Endothelial cell of umbilical vein (primary cell): Measurements from ENCODE around the gene SYNGAP1. TPM values are rescaled to one million over a fixed set of nuclear protein-coding genes. Genes with fewer than 3 reads are reported as not detected.

Experiments
- BruUV-seq: library from RNA; stranded (reverse); fragments of 400-500 nt; replicated peaks from 2 replicates; lab custom pipeline; 2021; lab: Mats Ljungman, UMichigan
- CTCF ChIA-PET: fragments of 300-600, 350-600 bp; sonication (Branson Sonifier 250); formaldehyde crosslinking; loops from one replicate; lab custom pipeline; 2021; ENCODE audit warnings: antibody characterized with exemption, inconsistent platforms; lab: Charles Lee
- POLR2A ChIA-PET: fragments of 300-600, 350-600 bp; sonication (Branson Sonifier 250); formaldehyde crosslinking; loops from one replicate; lab custom pipeline; 2021; ENCODE audit warnings: antibody characterized with exemption, inconsistent platforms; lab: Charles Lee
- DNase-seq: peaks from one replicate; pipeline ENCODE4 v3.0.0-alpha.2; 2011; ENCODE audit warnings: low read depth, low spot score
- FAIRE-seq: peaks from 2 replicates; lab custom pipeline; 2011; peaks lifted over from hg19 to GRCh38; lab: Jason Lieb, UNC
- H2AFZ ChIP-seq: 2 replicates; pipeline ENCODE4 v1.6.0; 2012; ENCODE audit warnings: low read depth, low read length, control low read depth, inconsistent platforms
- H3K27ac ChIP-seq: 2 replicates; pipeline ENCODE4 v1.5.1; 2011; ENCODE audit warnings: low read depth, mild to moderate bottlenecking, control low read depth, low read length, moderate library complexity; ENCODE audit not compliant: insufficient read depth
- H3K27me3 ChIP-seq, 2 experiments: 2 replicates each; pipeline versions ENCODE4 v1.6.0 to v1.6.1; 2011; ENCODE audit warnings: low read length in 2 of 2, mixed read lengths in 1 of 2; ENCODE audit not compliant: control insufficient read depth in 2 of 2, insufficient read depth in 2 of 2
- H3K36me3 ChIP-seq, 2 experiments: 2 replicates in 1 of 2; 3 replicates in 1 of 2; pipeline ENCODE4 v1.5.1; 2011; ENCODE audit warnings: low read length in 2 of 2, mild to moderate bottlenecking in 1 of 2, moderate library complexity in 1 of 2; ENCODE audit not compliant: control insufficient read depth in 2 of 2, insufficient read depth in 2 of 2; ENCODE audit errors: extremely low read depth in 1 of 2
- H3K4me1 ChIP-seq: 3 replicates; pipeline ENCODE4 v1.5.1; 2011; ENCODE audit warnings: mild to moderate bottlenecking, low read length; ENCODE audit not compliant: control insufficient read depth, insufficient read depth; ENCODE audit errors: extremely low read depth
- H3K4me2 ChIP-seq: 2 replicates; pipeline ENCODE4 v1.6.1; 2011; ENCODE audit warnings: low read length, control low read depth, mixed read lengths; ENCODE audit not compliant: insufficient read depth
- H3K4me3 ChIP-seq, 3 experiments: fragments of 200-600 bp in 1 of 3; sonication (generic), shearing (Covaris generic) in 1 of 3; replicated peaks in 1 of 3; 2 replicates each; pipeline ENCODE4 v1.5.1; 2011 to 2016; ENCODE audit warnings: control low read depth in 3 of 3, low read length in 3 of 3, mild to moderate bottlenecking in 2 of 3, inconsistent platforms in 1 of 3, low read depth in 1 of 3, moderate library complexity in 1 of 3; ENCODE audit not compliant: insufficient read depth in 1 of 3
- H3K79me2 ChIP-seq: 2 replicates; pipeline ENCODE4 v1.6.0; 2012; ENCODE audit warnings: low read length, inconsistent platforms; ENCODE audit not compliant: control insufficient read depth, insufficient read depth
- H3K9ac ChIP-seq: replicated peaks from 2 replicates; pipeline ENCODE3; 2011; ENCODE audit warnings: low read length, control low read depth; ENCODE audit not compliant: insufficient read depth; ENCODE audit errors: extremely low read depth
- H3K9me1 ChIP-seq: replicated peaks from 3 replicates; pipeline ENCODE4 v1.6.0; 2011; ENCODE audit warnings: mild to moderate bottlenecking, low read length; ENCODE audit not compliant: control insufficient read depth, insufficient read depth; ENCODE audit errors: extremely low read depth
- H3K9me3 ChIP-seq: replicated peaks from 2 replicates; pipeline ENCODE4 v1.5.1; 2012; ENCODE audit warnings: low read length, inconsistent platforms; ENCODE audit not compliant: control insufficient read depth, insufficient read depth
- H4K20me1 ChIP-seq: replicated peaks from 2 replicates; pipeline ENCODE3; 2011; ENCODE audit warnings: mild to moderate bottlenecking, low read length; ENCODE audit not compliant: control insufficient read depth, insufficient read depth; ENCODE audit errors: extremely low read depth
- EZH2 ChIP-seq: IDR thresholded peaks from 2 replicates; pipeline ENCODE4 v1.6.1; 2012; ENCODE audit warnings: borderline replicate concordance, low read depth, mild to moderate bottlenecking, moderate library complexity, low read length, inconsistent platforms; ENCODE audit not compliant: severe bottlenecking
- FOS ChIP-seq: IDR thresholded peaks from 2 replicates; pipeline ENCODE4 v1.6.1; 2011; ENCODE audit warnings: mild to moderate bottlenecking, low read length, moderate library complexity, borderline replicate concordance; ENCODE audit not compliant: insufficient read depth
- GATA2 ChIP-seq: IDR thresholded peaks from 2 replicates; pipeline ENCODE4 v1.7.0; 2011; ENCODE audit warnings: low read depth, mild to moderate bottlenecking, moderate library complexity, mixed read lengths, low read length; ENCODE audit not compliant: insufficient read length, insufficient read depth
- JUN ChIP-seq: IDR thresholded peaks from 2 replicates; pipeline ENCODE4 v1.6.1; 2011; ENCODE audit warnings: borderline replicate concordance, low read depth; ENCODE audit not compliant: insufficient read length, insufficient read depth
- MYC ChIP-seq: IDR thresholded peaks from one replicate; pipeline ENCODE4 v1.6.1; 2011; ENCODE audit warnings: mild to moderate bottlenecking, low read depth, low read length
- POLR2A ChIP-seq: IDR thresholded peaks from 2 replicates; pipeline ENCODE4 v1.6.1; 2012; ENCODE audit warnings: low read depth, mild to moderate bottlenecking, control low read depth, low read length
- POLR2AphosphoS5 ChIP-seq: IDR thresholded peaks from 2 replicates; pipeline ENCODE4 v1.6.1; 2012; ENCODE audit warnings: low read depth, mild to moderate bottlenecking, control low read depth, low read length, moderate library complexity; ENCODE audit not compliant: insufficient read depth
- dilution Hi-C: fragments of 300-500 bp; cut with MboI; formaldehyde crosslinking; loops from one replicate; pipeline ENCODE4 v1.15.0; 2019; ENCODE audit warnings: low sequenced_read_pairs; ENCODE audit not compliant: extremely low pct_ligation_motif_present
- intact Hi-C: fragments of 100-400 bp; cut with micrococcal nuclease; formaldehyde crosslinking; loops from one replicate; pipeline ENCODE4 v1.10.0; 2022
- polyA plus RNA-seq, 4 experiments: library from polyadenylated mRNA; depleted of rRNA in 3 of 4; stranded (reverse) in 3 of 4; unstranded in 1 of 4; fragments of >200 nt; gene quantifications; 2 replicates each; pipeline versions ENCODE4 v1.2.1 to v1.2.3, GENCODE V29; 2011 to 2012; ENCODE audit warnings: missing spikeins in 1 of 4
- total RNA-seq: library from RNA; stranded (reverse); gene quantifications from 2 replicates; pipeline ENCODE4 v1.2.3, GENCODE V29; 2021
- TF ChIP-seq, protein P1 (sequence below), 2 donors: IDR thresholded peaks; 1 replicate in 1 of 2; 2 replicates in 1 of 2; pipeline ENCODE4 v1.5.1; 2011; ENCODE audit warnings: low read length in 2 of 2, mild to moderate bottlenecking in 2 of 2, moderate library complexity in 2 of 2, control low read depth in 1 of 2, inconsistent platforms in 1 of 2, low read depth in 1 of 2; ENCODE audit not compliant: insufficient read depth in 1 of 2; ENCODE audit errors: extremely low read depth in 1 of 2
- TF ChIP-seq, protein P2 (sequence below): IDR thresholded peaks from 2 replicates; pipeline ENCODE4 v1.6.1; 2011; ENCODE audit not compliant: insufficient read depth, insufficient read length

Gene SYNGAP1
- total and polyA plus RNA-seq, 2 donors (not counting 3 experiments of a cell fraction or from before 2014, with no cell fraction given) = 7.3 to 15.1 TPM

DNA sequence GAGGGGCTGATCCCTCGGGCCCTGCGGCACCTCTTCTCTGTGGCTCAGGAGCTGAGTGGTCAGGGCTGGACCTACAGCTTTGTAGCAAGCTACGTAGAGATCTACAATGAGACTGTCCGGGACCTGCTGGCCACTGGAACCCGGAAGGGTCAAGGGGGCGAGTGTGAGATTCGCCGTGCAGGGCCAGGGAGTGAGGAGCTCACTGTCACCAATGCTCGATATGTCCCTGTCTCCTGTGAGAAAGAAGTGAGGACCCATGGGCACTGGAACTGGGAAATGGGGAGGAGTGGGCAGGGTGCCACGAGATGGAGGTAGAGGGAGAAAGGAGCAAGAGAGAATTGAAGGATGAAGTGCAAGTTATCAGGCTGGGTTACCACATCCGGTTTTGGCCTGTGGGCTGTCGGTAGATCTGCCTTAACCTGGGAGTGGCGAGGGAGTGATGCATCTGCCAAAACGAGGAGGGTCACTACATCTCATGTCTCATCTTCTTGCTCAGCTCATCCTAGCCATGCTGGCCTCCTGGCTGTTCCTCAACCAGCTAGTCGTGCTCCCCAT, 14.4 kb upstream of the SYNGAP1 start:
- H2AFZ ChIP-seq = no peak overlapping the region
- peaks cover 6% of the 10 kb centered on the region for H3K79me2 ChIP-seq
- dilution Hi-C loops (no loop called here), intact Hi-C loops (no loop called here)
- H3K9ac ChIP-seq = no peak overlapping the region
- no peaks in the 10 kb centered on the region for H3K9me3 ChIP-seq
- no peak for FAIRE-seq
- no peaks in the 10 kb centered on the region for H4K20me1 ChIP-seq
- no peaks in the 10 kb centered on the region for H3K27me3 ChIP-seq
- peaks cover 5% of the 10 kb centered on the region for H3K4me1 ChIP-seq
- ChIA-PET CTCF (no interaction called here), POLR2A (no interaction called here)
- no peak overlapping the region for H3K27ac ChIP-seq
- no peak for DNase-seq
- no peak for TF ChIP-seq GATA2
- TF ChIP-seq POLR2AphosphoS5 = no peak
- no peak for TF ChIP-seq JUN
- no peak for TF ChIP-seq POLR2A
- no peak for TF ChIP-seq MYC
- TF ChIP-seq, protein P1, sequence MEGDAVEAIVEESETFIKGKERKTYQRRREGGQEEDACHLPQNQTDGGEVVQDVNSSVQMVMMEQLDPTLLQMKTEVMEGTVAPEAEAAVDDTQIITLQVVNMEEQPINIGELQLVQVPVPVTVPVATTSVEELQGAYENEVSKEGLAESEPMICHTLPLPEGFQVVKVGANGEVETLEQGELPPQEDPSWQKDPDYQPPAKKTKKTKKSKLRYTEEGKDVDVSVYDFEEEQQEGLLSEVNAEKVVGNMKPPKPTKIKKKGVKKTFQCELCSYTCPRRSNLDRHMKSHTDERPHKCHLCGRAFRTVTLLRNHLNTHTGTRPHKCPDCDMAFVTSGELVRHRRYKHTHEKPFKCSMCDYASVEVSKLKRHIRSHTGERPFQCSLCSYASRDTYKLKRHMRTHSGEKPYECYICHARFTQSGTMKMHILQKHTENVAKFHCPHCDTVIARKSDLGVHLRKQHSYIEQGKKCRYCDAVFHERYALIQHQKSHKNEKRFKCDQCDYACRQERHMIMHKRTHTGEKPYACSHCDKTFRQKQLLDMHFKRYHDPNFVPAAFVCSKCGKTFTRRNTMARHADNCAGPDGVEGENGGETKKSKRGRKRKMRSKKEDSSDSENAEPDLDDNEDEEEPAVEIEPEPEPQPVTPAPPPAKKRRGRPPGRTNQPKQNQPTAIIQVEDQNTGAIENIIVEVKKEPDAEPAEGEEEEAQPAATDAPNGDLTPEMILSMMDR (IDR thresholded peaks at IDR 0.05; ENCODE audit: extremely low read depth in 1 of 2, insufficient read depth in 1 of 2, low read depth in 1 of 2, low read length in 2 of 2) = no peak
- TF ChIP-seq, protein P2, sequence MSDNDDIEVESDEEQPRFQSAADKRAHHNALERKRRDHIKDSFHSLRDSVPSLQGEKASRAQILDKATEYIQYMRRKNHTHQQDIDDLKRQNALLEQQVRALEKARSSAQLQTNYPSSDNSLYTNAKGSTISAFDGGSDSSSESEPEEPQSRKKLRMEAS = no peak
- no peak for TF ChIP-seq EZH2
- TF ChIP-seq FOS = no peak
- no peak overlapping the region for H3K4me2 ChIP-seq
- H3K9me1 ChIP-seq = no peaks in the 10 kb centered on the region
- H3K36me3 ChIP-seq = peaks cover 17 to 18% of the 10 kb centered on the region in 2 experiments
- H3K4me3 ChIP-seq = no peak overlapping the region
- no TSS peak for BruUV-seq
